Measurements from ENCODE around the gene SLC39A1.

DNA sequence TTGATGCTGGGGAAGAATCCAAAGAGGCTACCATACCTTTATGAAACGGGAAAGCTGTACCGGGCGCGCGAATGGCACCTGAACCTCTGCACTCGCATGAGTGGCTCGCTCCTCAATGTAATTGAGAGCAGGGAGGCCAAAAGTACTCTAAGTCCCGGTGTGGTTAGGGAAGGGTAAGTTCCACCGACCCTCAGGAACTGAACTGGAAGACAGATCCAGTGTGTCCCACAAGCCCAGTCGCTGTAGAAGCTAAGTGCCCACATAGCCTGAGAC, 41.6 kb downstream of the SLC39A1 start:
- TF ChIP-seq CTCF (IDR thresholded peaks at IDR 0.05) (no peak), EZH2phosphoT487 (IDR thresholded peaks at IDR 0.05; ENCODE audit: borderline replicate concordance, low read depth) (no peak), TAF1 (IDR thresholded peaks at IDR 0.05; ENCODE audit: borderline replicate concordance, low read depth, low read length) (no peak), NRF1 (IDR thresholded peaks at IDR 0.05; ENCODE audit: low read depth, low read length) (no peak)

Data from SK-N-SH (cell line).